SK-N-DZ (cell line): ENCODE results near the gene GOLGA6L10.
"Not testable (repeated sequence)": the region's sequence is repeated elsewhere in the genome, so short reads cannot be mapped to it uniquely, and the experiment has no call there.

Source experiments
- DNase-seq: peaks from one replicate; pipeline ENCODE4 v3.0.0-alpha.2; 2015; ENCODE audit warnings: low spot score

GOLGA6L10 gene

GRCh38 chr15:82319522-82320278 is 29.6 kb downstream of the GOLGA6L10 start:
- DNase-seq: not testable (repeated sequence)

- DNase-seq: not testable (repeated sequence)
Measured at GRCh38 chr15:82318281-82318680, 31.0 kb downstream of the GOLGA6L10 start.

- DNase-seq: not testable (repeated sequence)
Measured at GRCh38 chr15:82317516-82317915, 31.8 kb downstream of the GOLGA6L10 start.

- DNase-seq: no peak
Measured at GRCh38 chr15:82317091-82317489, 32.2 kb downstream of the GOLGA6L10 start.

- DNase-seq: not testable (repeated sequence)
Measured at GRCh38 chr15:82316247-82317090, 32.8 kb downstream of the GOLGA6L10 start.

- DNase-seq: no peak
Measured at GRCh38 chr15:82315519-82316246, 33.6 kb downstream of the GOLGA6L10 start.

GRCh38 chr15:82314769-82315518 is 34.3 kb downstream of the GOLGA6L10 start:
- no peak for DNase-seq

GRCh38 chr15:82313951-82314768 is 35.1 kb downstream of the GOLGA6L10 start:
- not testable (repeated sequence) for DNase-seq

GRCh38 chr15:82313446-82313845 is 35.8 kb downstream of the GOLGA6L10 start:
- no peak for DNase-seq

- DNase-seq: no peak
Measured at GRCh38 chr15:82312586-82313349, 36.5 kb downstream of the GOLGA6L10 start.

- not testable (repeated sequence) for DNase-seq
Measured at GRCh38 chr15:82311321-82311720, 38.0 kb downstream of the GOLGA6L10 start.

GRCh38 chr15:82309802-82310201 is 39.5 kb downstream of the GOLGA6L10 start:
- no peak for DNase-seq

- DNase-seq: no peak
Measured at GRCh38 chr15:82307714-82308081, 41.6 kb downstream of the GOLGA6L10 start.

GRCh38 chr15:82306791-82307713 is 42.2 kb downstream of the GOLGA6L10 start:
- no peak for DNase-seq

- no peak for DNase-seq
Measured at GRCh38 chr15:82305621-82306048, 43.6 kb downstream of the GOLGA6L10 start.

- no peak for DNase-seq
Measured at GRCh38 chr15:82304778-82305090, 44.5 kb downstream of the GOLGA6L10 start.

- no peak for DNase-seq
Measured at GRCh38 chr15:82303956-82304777, 45.1 kb downstream of the GOLGA6L10 start.
